ENCODE data around the gene SF3B3. TPM values are rescaled to one million over a fixed set of nuclear protein-coding genes. Genes with fewer than 3 reads are reported as not detected.

The SF3B3 gene
- total and polyA plus RNA-seq, 2 of the 13 experiments (the other 11 are each of a cell fraction or from before 2014, with no cell fraction given): 157 to 500 TPM

- TF ChIP-seq ETS1 (CRISPR knock-in tag; IDR thresholded peaks at IDR 0.05) (peak; percentile 77; the same call in 1 of the 2 replicates), CEBPG (CRISPR knock-in tag; IDR thresholded peaks at IDR 0.05) (peak; percentile 22; the same call in 1 of the 2 replicates), ZNF10 (CRISPR knock-in tag; IDR thresholded peaks at IDR 0.05; ENCODE audit: borderline replicate concordance, low read depth) (no peak), KDM4B (CRISPR knock-in tag; IDR thresholded peaks at IDR 0.05) (0 out of 2 replicates have a peak, but pooled peaks have one; percentile 54), ZNF292 (CRISPR knock-in tag; IDR thresholded peaks at IDR 0.05; ENCODE audit: borderline replicate concordance, low read depth) (no peak), ERF (CRISPR knock-in tag; IDR thresholded peaks at IDR 0.05) (peak; percentile 50), MAFF (IDR thresholded peaks at IDR 0.05; ENCODE audit: low read depth, low read length) (no peak), NR0B2 (CRISPR knock-in tag; IDR thresholded peaks at IDR 0.05) (0 out of 2 replicates have a peak, but pooled peaks have one; percentile 21), CHCHD3 (CRISPR knock-in tag; IDR thresholded peaks at IDR 0.05) (0 out of 2 replicates have a peak, but pooled peaks have one; percentile 34), ZNF441 (CRISPR knock-in tag; IDR thresholded peaks at IDR 0.05; ENCODE audit: borderline replicate concordance) (peak; percentile 35; the same call in 1 of the 2 replicates), POLR2G (IDR thresholded peaks at IDR 0.05; ENCODE audit: low read depth, low read length) (peak; percentile 98), DNMT1 (CRISPR knock-in tag; IDR thresholded peaks at IDR 0.05) (no peak), TAF1 (CRISPR knock-in tag; IDR thresholded peaks at IDR 0.05) (peak; percentile 99), EED (CRISPR knock-in tag; IDR thresholded peaks at IDR 0.05) (no peak), ZNF740 (CRISPR knock-in tag; IDR thresholded peaks at IDR 0.05) (0 out of 2 replicates have a peak, but pooled peaks have one; percentile 21), ZNF367 (CRISPR knock-in tag; IDR thresholded peaks at IDR 0.05; ENCODE audit: borderline replicate concordance) (peak; percentile 85; the same call in 1 of the 2 replicates), RFX1 (IDR thresholded peaks at IDR 0.05) (no peak), ZNF264 (CRISPR knock-in tag; IDR thresholded peaks at IDR 0.05) (0 out of 2 replicates have a peak, but pooled peaks have one; percentile 12), NCOR1 (IDR thresholded peaks at IDR 0.05; ENCODE audit: borderline replicate concordance, low read length) (0 out of 2 replicates have a peak, but pooled peaks have one; percentile 36), ZMAT3 (CRISPR knock-in tag; conservative IDR thresholded peaks at IDR 0.05) (peak; percentile 57), U2AF1 (optimal IDR thresholded peaks at IDR 0.05; ENCODE audit: low read depth, low read length) (peak; percentile 52), SRSF9 (IDR thresholded peaks at IDR 0.05; ENCODE audit: borderline replicate concordance, insufficient read depth, low read depth, low read length, poor library complexity, severe bottlenecking) (no peak), ZNF780A (CRISPR knock-in tag; IDR thresholded peaks at IDR 0.05) (no peak), ZNF547 (CRISPR knock-in tag; IDR thresholded peaks at IDR 0.05) (peak; percentile 42; the same call in 1 of the 2 replicates), ZNF362 (CRISPR knock-in tag; IDR thresholded peaks at IDR 0.05; ENCODE audit: borderline replicate concordance) (no peak; the same call in 1 of the 2 replicates), SMAD1 (CRISPR knock-in tag; IDR thresholded peaks at IDR 0.05; ENCODE audit: borderline replicate concordance, low read depth) (no peak), MYC (CRISPR knock-in tag; IDR thresholded peaks at IDR 0.05; ENCODE audit: borderline replicate concordance) (peak; percentile 97)
Measured at GRCh38 chr16:70523743-70524398, at the start of gene SF3B3 (continued).
